Measurements from ENCODE around the gene UNC13A.

- TF ChIP-seq, protein P1, sequence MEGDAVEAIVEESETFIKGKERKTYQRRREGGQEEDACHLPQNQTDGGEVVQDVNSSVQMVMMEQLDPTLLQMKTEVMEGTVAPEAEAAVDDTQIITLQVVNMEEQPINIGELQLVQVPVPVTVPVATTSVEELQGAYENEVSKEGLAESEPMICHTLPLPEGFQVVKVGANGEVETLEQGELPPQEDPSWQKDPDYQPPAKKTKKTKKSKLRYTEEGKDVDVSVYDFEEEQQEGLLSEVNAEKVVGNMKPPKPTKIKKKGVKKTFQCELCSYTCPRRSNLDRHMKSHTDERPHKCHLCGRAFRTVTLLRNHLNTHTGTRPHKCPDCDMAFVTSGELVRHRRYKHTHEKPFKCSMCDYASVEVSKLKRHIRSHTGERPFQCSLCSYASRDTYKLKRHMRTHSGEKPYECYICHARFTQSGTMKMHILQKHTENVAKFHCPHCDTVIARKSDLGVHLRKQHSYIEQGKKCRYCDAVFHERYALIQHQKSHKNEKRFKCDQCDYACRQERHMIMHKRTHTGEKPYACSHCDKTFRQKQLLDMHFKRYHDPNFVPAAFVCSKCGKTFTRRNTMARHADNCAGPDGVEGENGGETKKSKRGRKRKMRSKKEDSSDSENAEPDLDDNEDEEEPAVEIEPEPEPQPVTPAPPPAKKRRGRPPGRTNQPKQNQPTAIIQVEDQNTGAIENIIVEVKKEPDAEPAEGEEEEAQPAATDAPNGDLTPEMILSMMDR (conservative IDR thresholded peaks at IDR 0.05 in 1 of 2, IDR thresholded peaks at IDR 0.05 in 1 of 2; ENCODE audit: low read depth in 1 of 2, low read length in 2 of 2): no peak
- TF ChIP-seq EZH2 (IDR thresholded peaks at IDR 0.05; ENCODE audit: low read length, missing control alignments): no peak
Measured at GRCh38 chr19:17659996-17660395, 28.2 kb downstream of the UNC13A start.

Data from fibroblast of lung (primary cell).